K562 (cell line): ENCODE measurements around the gene RNASET2. TPM values are rescaled to one million over a fixed set of nuclear protein-coding genes. Genes with fewer than 3 reads are reported as not detected.
A peak's percentile ranks its signal among the peaks of the same experiment; 100 is the strongest.

Source experiments
- ELK3 ChIP-seq: fragments of 450-650 bp; formaldehyde crosslinking; IDR thresholded peaks from 2 replicates; pipeline ENCODE4 v1.4.0; 2020; ENCODE audit warnings: mild to moderate bottlenecking
- EZH2 ChIP-seq: IDR thresholded peaks from 2 replicates; pipeline ENCODE4 v1.6.1; 2012; ENCODE audit warnings: low read depth, mild to moderate bottlenecking, inconsistent platforms, low read length, borderline replicate concordance
- FOXA3 ChIP-seq, 2 experiments: fragments of 450-650 bp in 1 of 2; sonication (generic) in 1 of 2; formaldehyde crosslinking; IDR thresholded peaks in 1 of 2; conservative IDR thresholded peaks in 1 of 2; 2 replicates each; pipeline versions ENCODE4 v1.4.0 to v1.8.0; 2020 to 2022; ENCODE audit warnings: mild to moderate bottlenecking in 2 of 2, missing genetic modification reagents in 1 of 2
- HINFP ChIP-seq: fragments of 450-650 bp; conservative IDR thresholded peaks from 2 replicates; pipeline ENCODE4 v1.6.1; 2016; ENCODE audit warnings: missing genetic modification characterization, low read depth, mild to moderate bottlenecking, control low read depth, missing compliant biosample characterization
- HLTF ChIP-seq: fragments of 450-650 bp; IDR thresholded peaks from 2 replicates; pipeline ENCODE4 v1.6.1; 2016
- ID3 ChIP-seq, 2 experiments: fragments of 250-450 bp in 1 of 2; fragments of 450-650 bp in 1 of 2; sonication (Bioruptor Pico) in 1 of 2; IDR thresholded peaks; 2 replicates each; pipeline versions ENCODE4 v1.6.1 to v1.8.0; 2016 to 2021; ENCODE audit warnings: mild to moderate bottlenecking in 2 of 2, moderate library complexity in 2 of 2, missing compliant biosample characterization in 1 of 2, missing genetic modification characterization in 1 of 2
- PHF8 ChIP-seq: fragments of 200-600 bp; sonication (generic); IDR thresholded peaks from 2 replicates; pipeline ENCODE4 v1.6.1; 2012; ENCODE audit warnings: mixed run types, mild to moderate bottlenecking, inconsistent platforms, low read length, moderate library complexity, borderline replicate concordance
- RAD21 ChIP-seq, 2 experiments: fragments of 250-450 bp in 1 of 2; fragments of 450-650 bp in 1 of 2; sonication (Bioruptor Pico) in 1 of 2; formaldehyde crosslinking in 1 of 2; IDR thresholded peaks in 1 of 2; conservative IDR thresholded peaks in 1 of 2; 2 replicates each; pipeline versions ENCODE4 v1.4.0 to v1.8.0; 2020 to 2022; ENCODE audit warnings: mild to moderate bottlenecking in 2 of 2, moderate library complexity in 1 of 2
- RBM17 ChIP-seq: fragments of 200-400 bp; formaldehyde crosslinking; IDR thresholded peaks from 2 replicates; pipeline ENCODE4 v1.6.1; 2017; ENCODE audit warnings: low read depth, mild to moderate bottlenecking, low read length, borderline replicate concordance
- RNF219 ChIP-seq: fragments of 250-450 bp; sonication (Bioruptor Pico); IDR thresholded peaks from 2 replicates; pipeline ENCODE4 v1.5.0; 2022; ENCODE audit warnings: mild to moderate bottlenecking
- SLC30A9 ChIP-seq: fragments of 250-450 bp; sonication (Bioruptor Pico); IDR thresholded peaks from 2 replicates; pipeline ENCODE4 v1.8.0; 2022; ENCODE audit warnings: mild to moderate bottlenecking, moderate library complexity
- TEAD4 ChIP-seq, 2 experiments: sonication (generic) in 1 of 2; formaldehyde crosslinking in 1 of 2; IDR thresholded peaks; 2 replicates each; pipeline versions ENCODE4 v1.6.1 to v1.8.0; 2012 to 2022; ENCODE audit warnings: borderline replicate concordance in 1 of 2, inconsistent platforms in 1 of 2, low read length in 1 of 2, mild to moderate bottlenecking in 1 of 2, missing genetic modification reagents in 1 of 2
- ZBTB5 ChIP-seq: fragments of 450-650 bp; IDR thresholded peaks from 2 replicates; pipeline ENCODE4 v1.6.1; 2017; ENCODE audit warnings: antibody characterized with exemption
- ZKSCAN8 ChIP-seq: fragments of 200-800 bp; sonication (Bioruptor generic); IDR thresholded peaks from 2 replicates; pipeline ENCODE4 v1.6.1; 2016; ENCODE audit warnings: missing genetic modification characterization, missing compliant biosample characterization
- ZNF146 ChIP-seq: IDR thresholded peaks from one replicate; pipeline ENCODE4 v1.6.1; 2018; ENCODE audit warnings: missing compliant biosample characterization; ENCODE audit not compliant: unreplicated experiment
- ZNF197 ChIP-seq: fragments of 200-800 bp; sonication (Bioruptor generic); IDR thresholded peaks from 2 replicates; pipeline ENCODE4 v1.6.1; 2016; ENCODE audit warnings: low read depth, missing genetic modification characterization, missing compliant biosample characterization
- ZNF583 ChIP-seq: fragments of 250-450 bp; sonication (Bioruptor Pico); IDR thresholded peaks from 2 replicates; pipeline ENCODE4 v1.4.0; 2020
- ZNF830 ChIP-seq: fragments of 250-450 bp; sonication (Bioruptor Pico); IDR thresholded peaks from 2 replicates; pipeline ENCODE4 v1.5.0; 2021; ENCODE audit warnings: mild to moderate bottlenecking
- ZSCAN32 ChIP-seq: fragments of 450-650 bp; formaldehyde crosslinking; IDR thresholded peaks from 2 replicates; pipeline ENCODE4 v1.4.0; 2020; ENCODE audit warnings: mild to moderate bottlenecking, moderate library complexity
- polyA plus RNA-seq, 8 experiments: library from polyadenylated mRNA; depleted of rRNA in 4 of 8; stranded (reverse) in 5 of 8; unstranded in 3 of 8; fragments of >200 nt; fragmentation: Nextera tagmentation in 2 of 8; fragmentation: Illumina TruSeq in 1 of 8; extraction: Ambion mirVana in 2 of 8; extraction: Trizol in 1 of 8; gene quantifications; 2 replicates each; pipeline versions ENCODE4 v1.2.1 to v1.2.3, GENCODE V29; 2011 to 2014; ENCODE audit warnings: inconsistent platforms in 1 of 8, missing spikeins in 1 of 8
- total RNA-seq, 7 experiments: library from RNA; depleted of rRNA in 6 of 7; stranded (reverse); fragments of >200 nt in 6 of 7; fragmentation: Illumina TruSeq in 2 of 7; extraction: Trizol in 2 of 7; gene quantifications; 2 replicates each; pipeline versions ENCODE4 v1.2.1 to v1.2.3, GENCODE V29; 2011 to 2021; ENCODE audit warnings: low replicate concordance in 1 of 7

Gene RNASET2
- total and polyA plus RNA-seq, 9 of the 15 experiments (the other 6 are each of a cell fraction or from before 2014, with no cell fraction given), result 7.4 to 141 (median 91.3) TPM

GRCh38 chr6:166956444-166957086 lies at the start of gene RNASET2 (continued):
- TF ChIP-seq ZNF197 (no peak), EZH2 (no peak), RBM17 (no peak), HLTF (no peak), ZBTB5 (no peak), ZNF583 (CRISPR knock-in tag) (peak; percentile 63; the same call in 1 of the 2 replicates), ZNF146 (CRISPR knock-in tag) (no peak), SLC30A9 (CRISPR knock-in tag) (no peak), PHF8 (peak; percentile 85), RAD21 (CRISPR knock-in tag; conservative IDR thresholded peaks at IDR 0.05 in 1 of 2, IDR thresholded peaks at IDR 0.05 in 1 of 2) (no peak), ZKSCAN8 (CRISPR knock-in tag) (no peak), ZNF830 (CRISPR knock-in tag) (no peak), ID3 (CRISPR knock-in tag; IDR thresholded peaks at IDR 0.05) (no peak), ID3 (tag; IDR thresholded peaks at IDR 0.05) (no peak), HINFP (no peak), ELK3 (no peak), TEAD4 (IDR thresholded peaks at IDR 0.05; ENCODE audit: low read length) (no peak), TEAD4 (CRISPR knock-in tag; IDR thresholded peaks at IDR 0.05; ENCODE audit: borderline replicate concordance) (no peak), RNF219 (no peak), FOXA3 (CRISPR knock-in tag; conservative IDR thresholded peaks at IDR 0.05 in 1 of 2, IDR thresholded peaks at IDR 0.05 in 1 of 2) (peak in 1 of 2 experiments; percentile 44; a peak in 1 of 4 replicates), ZSCAN32 (CRISPR knock-in tag) (no peak)
